ENCODE results near the gene SLC47A2. TPM values are rescaled to one million over a fixed set of nuclear protein-coding genes. Genes with fewer than 3 reads are reported as not detected.

SLC47A2 gene
- total RNA-seq, 1 donor from 2014 or later, result not detected

DNA sequence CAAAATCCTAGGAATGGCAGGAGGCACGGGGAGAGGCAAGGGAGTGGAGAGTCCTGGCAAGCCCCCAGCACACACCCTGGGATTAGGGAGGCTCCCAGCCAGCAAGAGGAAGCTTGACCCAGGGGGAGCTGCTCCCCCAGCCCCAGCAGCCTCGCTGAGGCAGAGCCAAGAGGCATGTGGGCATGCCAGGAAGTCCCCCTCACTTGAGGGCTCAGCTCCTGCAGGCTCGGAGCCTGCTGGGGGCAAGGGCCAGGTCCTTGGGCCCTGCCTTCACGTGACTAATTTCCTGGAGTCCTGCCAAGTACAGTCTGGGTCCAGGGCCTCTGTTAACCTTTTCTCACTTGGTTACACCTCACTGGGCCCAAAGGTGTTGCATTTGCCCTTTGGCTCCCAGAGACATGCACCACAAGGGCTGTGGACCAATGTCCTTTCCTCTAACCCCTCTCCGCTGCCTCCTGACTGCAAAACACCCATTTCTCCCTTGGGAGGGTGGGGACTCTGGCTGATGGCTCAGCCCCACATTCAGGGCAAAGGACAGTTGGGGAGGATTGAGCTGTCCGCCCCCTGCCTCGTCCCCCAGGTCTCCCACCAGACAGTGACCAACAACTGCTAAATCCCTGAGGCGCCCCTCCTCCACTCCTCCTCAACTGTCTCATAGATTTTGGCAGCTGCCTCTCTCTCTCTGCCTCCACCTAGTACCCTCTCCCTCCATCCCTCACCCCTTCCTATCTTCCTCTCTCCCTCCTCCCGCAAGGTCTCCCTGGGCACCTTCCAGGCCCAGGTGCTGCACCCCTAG is 4.4 kb upstream of the SLC47A2 start:
- H3K9me3 Mint-ChIP-seq, result no peaks in the 10 kb centered on the region
- no peak overlapping the region for H3K4me3 Mint-ChIP-seq
- no peak for DNase-seq (ENCODE audit: low spot score in 2 of 2, unreplicated experiment in 2 of 2)
- H3K36me3 Mint-ChIP-seq, result no peaks in the 10 kb centered on the region
- no peak overlapping the region for H3K27ac Mint-ChIP-seq
- no peaks in the 10 kb centered on the region for H3K27me3 Mint-ChIP-seq (ENCODE audit: low read depth)
- TF ChIP-seq, protein P1, sequence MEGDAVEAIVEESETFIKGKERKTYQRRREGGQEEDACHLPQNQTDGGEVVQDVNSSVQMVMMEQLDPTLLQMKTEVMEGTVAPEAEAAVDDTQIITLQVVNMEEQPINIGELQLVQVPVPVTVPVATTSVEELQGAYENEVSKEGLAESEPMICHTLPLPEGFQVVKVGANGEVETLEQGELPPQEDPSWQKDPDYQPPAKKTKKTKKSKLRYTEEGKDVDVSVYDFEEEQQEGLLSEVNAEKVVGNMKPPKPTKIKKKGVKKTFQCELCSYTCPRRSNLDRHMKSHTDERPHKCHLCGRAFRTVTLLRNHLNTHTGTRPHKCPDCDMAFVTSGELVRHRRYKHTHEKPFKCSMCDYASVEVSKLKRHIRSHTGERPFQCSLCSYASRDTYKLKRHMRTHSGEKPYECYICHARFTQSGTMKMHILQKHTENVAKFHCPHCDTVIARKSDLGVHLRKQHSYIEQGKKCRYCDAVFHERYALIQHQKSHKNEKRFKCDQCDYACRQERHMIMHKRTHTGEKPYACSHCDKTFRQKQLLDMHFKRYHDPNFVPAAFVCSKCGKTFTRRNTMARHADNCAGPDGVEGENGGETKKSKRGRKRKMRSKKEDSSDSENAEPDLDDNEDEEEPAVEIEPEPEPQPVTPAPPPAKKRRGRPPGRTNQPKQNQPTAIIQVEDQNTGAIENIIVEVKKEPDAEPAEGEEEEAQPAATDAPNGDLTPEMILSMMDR (IDR thresholded peaks at IDR 0.05; ENCODE audit: unreplicated experiment), result no peak
- H3K4me1 Mint-ChIP-seq, result peaks cover 5% of the 10 kb centered on the region

DNA sequence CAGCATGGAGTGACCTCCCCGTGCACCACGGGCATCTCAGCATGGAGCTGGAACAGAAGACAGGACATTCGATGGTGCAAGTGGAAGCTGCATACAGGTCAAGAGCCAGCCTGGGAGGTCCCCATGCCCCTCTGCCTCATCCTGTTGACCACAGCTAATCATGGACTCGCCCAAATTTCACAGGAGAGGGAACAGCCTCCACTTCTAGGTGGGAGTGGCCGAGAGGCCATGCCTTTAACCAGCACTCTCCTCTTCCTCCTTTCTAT is 3.8 kb upstream of the SLC47A2 start:
- H3K36me3 Mint-ChIP-seq, result no peaks in the 10 kb centered on the region
- H3K27me3 Mint-ChIP-seq (ENCODE audit: low read depth), result no peaks in the 10 kb centered on the region
- no peak overlapping the region for H3K4me3 Mint-ChIP-seq
- peaks cover 5% of the 10 kb centered on the region for H3K4me1 Mint-ChIP-seq
- TF ChIP-seq, protein P1 (IDR thresholded peaks at IDR 0.05; ENCODE audit: unreplicated experiment), result no peak
- no peak overlapping the region for H3K27ac Mint-ChIP-seq
- H3K9me3 Mint-ChIP-seq, result no peaks in the 10 kb centered on the region
- DNase-seq (ENCODE audit: low spot score in 2 of 2, unreplicated experiment in 2 of 2), result no peak

DNA sequence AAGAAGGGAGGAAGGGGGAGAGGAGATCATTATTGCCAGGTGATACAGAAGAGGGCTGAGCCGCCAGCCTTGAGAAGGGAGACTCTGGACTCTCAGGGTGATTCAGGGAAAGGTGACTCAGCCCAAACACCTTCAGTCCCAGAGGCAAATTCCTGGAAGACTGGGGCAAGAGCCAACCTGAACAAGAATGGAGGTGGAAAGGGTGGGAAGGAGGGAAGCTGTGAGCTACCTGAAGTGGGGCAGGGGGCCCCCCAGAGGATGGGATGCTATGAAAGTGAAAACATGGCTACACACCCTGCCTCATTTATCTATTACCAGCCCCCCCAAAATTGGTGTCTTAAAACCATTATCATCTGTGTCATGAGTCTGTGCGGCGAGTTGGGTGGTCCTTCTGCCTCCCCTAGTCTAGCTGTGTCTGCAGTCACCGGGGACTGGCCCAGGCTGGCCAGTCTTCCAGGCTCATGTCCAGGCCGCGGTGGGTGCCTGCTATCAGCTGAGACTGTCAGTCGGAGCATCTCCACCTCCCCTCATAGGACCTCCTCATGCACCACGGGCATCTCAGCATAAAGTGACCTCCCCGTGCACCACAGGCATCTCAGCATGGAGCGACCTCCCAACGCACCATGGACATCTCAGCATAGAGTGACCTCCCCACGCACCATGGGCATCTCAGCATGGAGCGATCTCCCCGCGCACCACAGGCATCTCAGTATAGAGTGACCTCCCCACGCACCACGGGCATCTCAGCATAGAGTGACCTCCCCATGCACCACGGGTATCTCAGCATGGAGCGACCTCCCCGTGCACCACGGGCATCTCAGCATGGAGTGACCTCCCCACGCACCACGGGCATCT is 3.2 kb upstream of the SLC47A2 start:
- no peak overlapping the region for H3K27ac Mint-ChIP-seq

DNA sequence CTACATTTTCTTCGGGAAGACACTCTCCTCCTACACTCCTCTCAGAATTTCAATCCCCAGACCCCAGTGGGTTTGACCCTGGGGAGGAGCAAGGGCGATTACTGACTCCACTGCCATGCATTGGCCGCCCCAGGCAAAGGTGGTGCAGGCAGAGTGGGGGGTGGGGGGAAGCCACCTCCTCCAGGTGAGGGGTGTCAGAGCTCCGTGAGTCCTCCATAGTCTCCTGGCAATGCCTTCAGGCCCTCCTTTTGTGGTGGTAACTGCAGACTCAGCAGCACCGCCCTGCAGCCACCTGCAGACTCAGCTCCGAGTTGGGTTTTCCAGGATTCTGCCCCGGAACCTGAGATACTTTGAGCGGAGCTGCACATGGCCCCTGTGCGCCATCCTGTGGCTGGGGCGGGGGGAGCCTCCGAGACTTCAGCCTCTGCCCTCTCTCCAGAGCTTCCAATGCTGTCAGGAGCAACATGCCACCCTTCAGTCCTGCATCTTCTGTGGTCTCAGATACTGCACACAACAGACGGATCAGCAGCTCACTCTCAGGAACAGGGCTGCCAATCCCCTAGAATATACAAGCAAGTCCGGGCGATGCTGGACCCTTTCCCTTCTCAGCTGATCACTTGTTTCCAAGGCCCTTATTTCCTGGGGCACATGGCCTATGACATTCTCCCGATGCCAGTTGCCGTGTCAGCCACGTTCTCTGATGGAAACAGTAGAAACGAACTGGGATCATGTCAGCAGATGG is 2.4 kb upstream of the SLC47A2 start:
- peaks cover 5% of the 10 kb centered on the region for H3K4me1 Mint-ChIP-seq
- H3K36me3 Mint-ChIP-seq, result no peaks in the 10 kb centered on the region
- no peak for DNase-seq (ENCODE audit: low spot score in 2 of 2, unreplicated experiment in 2 of 2)
- TF ChIP-seq, protein P1 (IDR thresholded peaks at IDR 0.05; ENCODE audit: unreplicated experiment), result no peak
- H3K4me3 Mint-ChIP-seq, result no peak overlapping the region
- no peak overlapping the region for H3K27ac Mint-ChIP-seq
- no peaks in the 10 kb centered on the region for H3K9me3 Mint-ChIP-seq
- H3K27me3 Mint-ChIP-seq (ENCODE audit: low read depth), result no peaks in the 10 kb centered on the region

More for the DNA sequence above, 3.2 kb upstream of the SLC47A2 start:
- TF ChIP-seq, protein P1 (IDR thresholded peaks at IDR 0.05; ENCODE audit: unreplicated experiment), result no peak
- no peaks in the 10 kb centered on the region for H3K9me3 Mint-ChIP-seq
- peaks cover 5% of the 10 kb centered on the region for H3K4me1 Mint-ChIP-seq
- no peaks in the 10 kb centered on the region for H3K36me3 Mint-ChIP-seq
- H3K4me3 Mint-ChIP-seq, result no peak overlapping the region
- no peaks in the 10 kb centered on the region for H3K27me3 Mint-ChIP-seq (ENCODE audit: low read depth)
- no peak for DNase-seq (ENCODE audit: low spot score in 2 of 2, unreplicated experiment in 2 of 2)

DNA sequence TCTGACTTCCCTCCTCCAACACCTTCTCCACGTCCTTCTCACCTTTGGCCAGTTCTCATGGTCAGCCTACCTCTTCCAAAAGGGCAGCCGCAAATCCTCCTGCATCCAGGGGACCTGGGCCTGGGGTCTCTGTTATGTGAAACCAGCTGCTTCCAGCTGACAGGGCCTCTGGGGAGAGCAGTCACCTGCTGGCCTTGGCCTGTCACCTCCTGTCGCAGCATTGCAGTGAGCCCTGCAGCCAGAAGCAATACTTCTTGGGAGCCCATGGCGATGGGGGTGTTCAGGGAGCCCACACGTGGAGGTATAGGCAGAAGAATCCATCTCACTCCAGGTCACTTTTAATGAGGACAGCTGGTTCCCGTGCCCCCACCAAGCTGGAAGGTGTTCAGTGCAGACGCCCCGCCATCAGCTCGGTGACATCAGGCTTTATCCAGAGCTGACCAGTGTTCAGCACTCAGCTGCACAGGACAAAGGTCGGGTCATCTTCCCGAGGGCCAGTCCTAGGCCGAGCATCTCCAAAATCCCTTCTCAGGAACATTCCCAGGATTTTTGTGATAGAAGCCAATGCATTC is 1.7 kb upstream of the SLC47A2 start:
- peaks cover 5% of the 10 kb centered on the region for H3K4me1 Mint-ChIP-seq

More for the DNA sequence above, 1.7 kb upstream of the SLC47A2 start:
- TF ChIP-seq, protein P1 (IDR thresholded peaks at IDR 0.05; ENCODE audit: unreplicated experiment), result no peak
- Mint-ChIP-seq H3K36me3 (no peaks in the 10 kb centered on the region), H3K9me3 (no peaks in the 10 kb centered on the region), H3K4me3 (no peak overlapping the region), H3K27ac (no peak overlapping the region), H3K27me3 (ENCODE audit: low read depth) (no peaks in the 10 kb centered on the region)
- DNase-seq (ENCODE audit: low spot score in 2 of 2, unreplicated experiment in 2 of 2), result no peak
